ENCODE data around the gene OR10H5. TPM values are rescaled to one million over a fixed set of nuclear protein-coding genes. Genes with fewer than 3 reads are reported as not detected.

The OR10H5 gene
- total and polyA plus RNA-seq, 3 donors from 2014 or later = 0.06 to 0.16 (median 0.11) TPM

GRCh38 chr19:15846923-15847322 is 59.5 kb downstream of the OR10H5 start:
- Histone ChIP-seq H3K27me3 (no peaks in the 10 kb centered on the region), H3K4me1 (no peaks in the 10 kb centered on the region), H3K4me3 (no peak overlapping the region), H3K36me3 (ENCODE audit: low read depth, missing control alignments) (no peaks in the 10 kb centered on the region), H3K9me3 (no peaks in the 10 kb centered on the region), H3K27ac (no peak overlapping the region)
- no peak for DNase-seq
- TF ChIP-seq POLR2A (IDR thresholded peaks at IDR 0.05) (no peak), CTCF (IDR thresholded peaks at IDR 0.05) (no peak)
- WGBS, 2 donors = 84 to 85% methylated on average over 4 to 6 of the region's 6 CpGs
- intact Hi-C loops (cut with DNase I; ENCODE audit: low total_unique reads) = no loop called here

- H3K27ac ChIP-seq = no peak overlapping the region
- WGBS, 2 donors = 81 to 86% methylated on average over 3 of the region's 3 CpGs
- no peak for TF ChIP-seq CTCF (IDR thresholded peaks at IDR 0.05)
- no peak for TF ChIP-seq POLR2A (IDR thresholded peaks at IDR 0.05)
These were observed 62.9 kb downstream of the OR10H5 start for GRCh38 chr19:15850385-15850784.

More at GRCh38 chr19:15850385-15850784, 62.9 kb downstream of the OR10H5 start:
- no peak overlapping the region for H3K4me3 ChIP-seq
- no peaks in the 10 kb centered on the region for H3K9me3 ChIP-seq
- no peaks in the 10 kb centered on the region for H3K27me3 ChIP-seq
- DNase-seq = no peak
- intact Hi-C loops (cut with DNase I; ENCODE audit: low total_unique reads) = no loop called here
- no peaks in the 10 kb centered on the region for H3K4me1 ChIP-seq
- H3K36me3 ChIP-seq (ENCODE audit: low read depth, missing control alignments) = no peaks in the 10 kb centered on the region

Other genes with a start within 250 kb of the OR10H5 start
- gene CYP4F8, start 172.4 kb upstream of the OR10H5 start, total RNA-seq = under 1 TPM; 0.31 to 0.71 TPM
- 0.17 TPM for gene CYP4F8, start 172.4 kb upstream of the OR10H5 start, polyA plus RNA-seq (ENCODE audit: insufficient read depth, low read depth, low replicate concordance)
- gene CYP4F3, start 146.8 kb upstream of the OR10H5 start, total RNA-seq = 1 to 10 TPM in 1 of 2 donors, under 1 TPM in 1; 0.74 to 1.0 TPM
- gene CYP4F3, start 146.8 kb upstream of the OR10H5 start, polyA plus RNA-seq (ENCODE audit: insufficient read depth, low read depth, low replicate concordance) = 1.4 TPM
- 1 to 10 TPM; 4.2 to 7.2 TPM for gene CYP4F12, start 114.6 kb upstream of the OR10H5 start, total RNA-seq
- 1.2 TPM for gene CYP4F12, start 114.6 kb upstream of the OR10H5 start, polyA plus RNA-seq (ENCODE audit: insufficient read depth, low read depth, low replicate concordance)
- gene OR10H2, start 59.6 kb upstream of the OR10H5 start, total RNA-seq = not detected
- not detected for gene OR10H2, start 59.6 kb upstream of the OR10H5 start, polyA plus RNA-seq (ENCODE audit: insufficient read depth, low read depth, low replicate concordance)
- gene OR10H3, start 49.7 kb upstream of the OR10H5 start, total RNA-seq = not detected
- not detected for gene OR10H3, start 49.7 kb upstream of the OR10H5 start, polyA plus RNA-seq (ENCODE audit: insufficient read depth, low read depth, low replicate concordance)
- under 1 TPM; 0.25 to 0.39 TPM for gene OR10H1, start 28.0 kb downstream of the OR10H5 start, total RNA-seq
- gene OR10H1, start 28.0 kb downstream of the OR10H5 start, polyA plus RNA-seq (ENCODE audit: insufficient read depth, low read depth, low replicate concordance) = 0.20 TPM
- gene CYP4F2, start 110.4 kb downstream of the OR10H5 start, total RNA-seq = 1 to 10 TPM; 3.3 to 4.1 TPM
- gene CYP4F2, start 110.4 kb downstream of the OR10H5 start, polyA plus RNA-seq (ENCODE audit: insufficient read depth, low read depth, low replicate concordance) = 1.8 TPM
- gene CYP4F11, start 146.9 kb downstream of the OR10H5 start, total RNA-seq = 1 to 10 TPM; 2.6 to 4.3 TPM
- 3.0 TPM for gene CYP4F11, start 146.9 kb downstream of the OR10H5 start, polyA plus RNA-seq (ENCODE audit: insufficient read depth, low read depth, low replicate concordance)
- gene OR10H4, start 161.3 kb downstream of the OR10H5 start, total RNA-seq = under 1 TPM in 1 of 2 donors, not detected in 1; 0.31 TPM
- not detected for gene OR10H4, start 161.3 kb downstream of the OR10H5 start, polyA plus RNA-seq (ENCODE audit: insufficient read depth, low read depth, low replicate concordance)